ENCODE results near the gene IGFBPL1. TPM values are rescaled to one million over a fixed set of nuclear protein-coding genes. Genes with fewer than 3 reads are reported as not detected.

Gene IGFBPL1
- total and polyA plus RNA-seq, 2 donors (not counting 1 experiment from before 2014, with no cell fraction given), result not detected

GRCh38 chr9:38406476-38407186 is 17.6 kb downstream of the IGFBPL1 start:
- DNase-seq (no peak), ATAC-seq (ENCODE audit: low read depth) (no peak)
- ChIA-PET CTCF (no interaction called here), POLR2A (no interaction called here)
- H3K79me2 ChIP-seq (ENCODE audit: control insufficient read depth, insufficient read depth, low read length), result no peaks in the 10 kb centered on the region
- Mint-ChIP-seq H3K9me3 (ENCODE audit: insufficient read depth) (no peaks in the 10 kb centered on the region), H3K4me1 (no peaks in the 10 kb centered on the region), H3K27ac (no peak overlapping the region), H3K27me3 (peaks cover 58% of the 10 kb centered on the region), H3K4me3 (no peak overlapping the region)
- H3K36me3 ChIP-seq (replicated peaks in 1 of 2; ENCODE audit: control extremely low read depth in 1 of 2, control insufficient read depth in 1 of 2, extremely low read depth in 1 of 2, insufficient read depth in 2 of 2, low read length in 1 of 2), result no peaks in the 10 kb centered on the region
- no peak overlapping the region for H3K4me3 ChIP-seq (ENCODE audit: control extremely low read depth in 1 of 5, extremely low read depth in 1 of 5, insufficient read depth in 1 of 5, low read depth in 2 of 5, low read length in 4 of 5)
- no peaks in the 10 kb centered on the region for H4K20me1 ChIP-seq (ENCODE audit: control insufficient read depth, insufficient read depth, low read length, poor library complexity, severe bottlenecking)
- H3K4me2 ChIP-seq (replicated peaks; ENCODE audit: low read depth, low read length, poor library complexity, severe bottlenecking), result no peak overlapping the region
- TF ChIP-seq EZH2 (IDR thresholded peaks at IDR 0.05; ENCODE audit: borderline replicate concordance, insufficient read depth, low read depth, low read length, poor library complexity, severe bottlenecking), result no peak
- TF ChIP-seq, protein P1, sequence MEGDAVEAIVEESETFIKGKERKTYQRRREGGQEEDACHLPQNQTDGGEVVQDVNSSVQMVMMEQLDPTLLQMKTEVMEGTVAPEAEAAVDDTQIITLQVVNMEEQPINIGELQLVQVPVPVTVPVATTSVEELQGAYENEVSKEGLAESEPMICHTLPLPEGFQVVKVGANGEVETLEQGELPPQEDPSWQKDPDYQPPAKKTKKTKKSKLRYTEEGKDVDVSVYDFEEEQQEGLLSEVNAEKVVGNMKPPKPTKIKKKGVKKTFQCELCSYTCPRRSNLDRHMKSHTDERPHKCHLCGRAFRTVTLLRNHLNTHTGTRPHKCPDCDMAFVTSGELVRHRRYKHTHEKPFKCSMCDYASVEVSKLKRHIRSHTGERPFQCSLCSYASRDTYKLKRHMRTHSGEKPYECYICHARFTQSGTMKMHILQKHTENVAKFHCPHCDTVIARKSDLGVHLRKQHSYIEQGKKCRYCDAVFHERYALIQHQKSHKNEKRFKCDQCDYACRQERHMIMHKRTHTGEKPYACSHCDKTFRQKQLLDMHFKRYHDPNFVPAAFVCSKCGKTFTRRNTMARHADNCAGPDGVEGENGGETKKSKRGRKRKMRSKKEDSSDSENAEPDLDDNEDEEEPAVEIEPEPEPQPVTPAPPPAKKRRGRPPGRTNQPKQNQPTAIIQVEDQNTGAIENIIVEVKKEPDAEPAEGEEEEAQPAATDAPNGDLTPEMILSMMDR (IDR thresholded peaks at IDR 0.05), result no peak
- intact Hi-C loops (cut with micrococcal nuclease), result no loop called here
- 94% methylated on average over 7 of the region's 9 CpGs for WGBS (ENCODE audit: insufficient coverage)
- H3K4me1 ChIP-seq (ENCODE audit: control insufficient read depth in 2 of 2, insufficient read depth in 2 of 2, low read length in 2 of 2), result no peaks in the 10 kb centered on the region
- H3K27me3 ChIP-seq (replicated peaks in 1 of 4; ENCODE audit: control extremely low read depth in 1 of 4, control insufficient read depth in 3 of 4, insufficient read depth in 4 of 4, low read length in 3 of 4), result peaks cover 0 to 8% (median 3%) of the 10 kb centered on the region in 4 experiments
- H3K9me3 ChIP-seq (ENCODE audit: control extremely low read depth in 1 of 3, control insufficient read depth in 2 of 3, insufficient read depth in 1 of 3, low read length in 2 of 3), result no peaks in the 10 kb centered on the region
- no peak overlapping the region for H3K9ac ChIP-seq (ENCODE audit: low read length)
- H2AFZ ChIP-seq (ENCODE audit: insufficient read depth, low read depth, low read length, poor library complexity, severe bottlenecking), result no peak overlapping the region
- no peak overlapping the region for H3K27ac ChIP-seq (ENCODE audit: low read length in 2 of 2)

DNA sequence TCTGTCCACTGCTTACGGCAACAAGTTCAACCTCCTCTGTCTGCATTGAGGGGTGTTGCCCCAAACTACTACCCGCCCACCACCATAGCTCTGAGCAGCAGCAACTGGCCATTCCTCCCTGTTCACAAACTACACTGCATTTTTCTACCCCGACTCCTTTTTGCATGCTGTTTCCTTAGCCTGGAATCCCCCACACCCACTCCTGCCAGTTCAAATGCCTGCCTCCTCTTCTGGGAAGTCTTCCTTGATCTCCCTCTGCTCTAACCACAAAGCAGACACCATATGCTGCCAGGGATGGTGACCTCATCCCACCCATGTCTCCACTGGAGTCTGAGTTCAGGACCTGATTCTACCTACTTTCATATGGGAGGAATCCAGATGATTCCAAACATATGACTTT is 18.5 kb downstream of the IGFBPL1 start:
- H4K20me1 ChIP-seq (ENCODE audit: control insufficient read depth, insufficient read depth, low read length, poor library complexity, severe bottlenecking), result no peaks in the 10 kb centered on the region
- no peak overlapping the region for H3K27ac ChIP-seq (ENCODE audit: low read length in 2 of 2)
- H3K79me2 ChIP-seq (ENCODE audit: control insufficient read depth, insufficient read depth, low read length), result no peaks in the 10 kb centered on the region
- intact Hi-C loops (cut with micrococcal nuclease), result no loop called here
- Mint-ChIP-seq H3K27me3 (peaks cover 54% of the 10 kb centered on the region), H3K4me1 (no peaks in the 10 kb centered on the region), H3K27ac (no peak overlapping the region), H3K9me3 (ENCODE audit: insufficient read depth) (no peaks in the 10 kb centered on the region), H3K4me3 (no peak overlapping the region)
- no peak overlapping the region for H3K4me3 ChIP-seq (ENCODE audit: control extremely low read depth in 1 of 5, extremely low read depth in 1 of 5, insufficient read depth in 1 of 5, low read depth in 2 of 5, low read length in 4 of 5)
- ChIA-PET CTCF (no interaction called here), POLR2A (no interaction called here)
- H3K9me3 ChIP-seq (ENCODE audit: control extremely low read depth in 1 of 3, control insufficient read depth in 2 of 3, insufficient read depth in 1 of 3, low read length in 2 of 3), result no peaks in the 10 kb centered on the region
- no peak for ATAC-seq (ENCODE audit: low read depth)
- no peaks in the 10 kb centered on the region for H3K36me3 ChIP-seq (replicated peaks in 1 of 2; ENCODE audit: control extremely low read depth in 1 of 2, control insufficient read depth in 1 of 2, extremely low read depth in 1 of 2, insufficient read depth in 2 of 2, low read length in 1 of 2)
- 72% methylated on average over 3 of the region's 3 CpGs for whole genome bisulfite sequencing (ENCODE audit: insufficient coverage)
- H3K4me2 ChIP-seq (replicated peaks; ENCODE audit: low read depth, low read length, poor library complexity, severe bottlenecking), result no peak overlapping the region
- TF ChIP-seq EZH2 (IDR thresholded peaks at IDR 0.05; ENCODE audit: borderline replicate concordance, insufficient read depth, low read depth, low read length, poor library complexity, severe bottlenecking), result no peak
- TF ChIP-seq, protein P1 (IDR thresholded peaks at IDR 0.05), result no peak
- H2AFZ ChIP-seq (ENCODE audit: insufficient read depth, low read depth, low read length, poor library complexity, severe bottlenecking), result no peak overlapping the region
- H3K4me1 ChIP-seq (ENCODE audit: control insufficient read depth in 2 of 2, insufficient read depth in 2 of 2, low read length in 2 of 2), result no peaks in the 10 kb centered on the region
- no peak overlapping the region for H3K9ac ChIP-seq (ENCODE audit: low read length)
- H3K27me3 ChIP-seq (replicated peaks in 1 of 4; ENCODE audit: control extremely low read depth in 1 of 4, control insufficient read depth in 3 of 4, insufficient read depth in 4 of 4, low read length in 3 of 4), result peaks cover 0 to 8% (median under 1%) of the 10 kb centered on the region in 4 experiments
- DNase-seq, result no peak

All from B cell (primary cell).